Measurements from ENCODE around the gene F9. TPM values are rescaled to one million over a fixed set of nuclear protein-coding genes. Genes with fewer than 3 reads are reported as not detected.

Gene F9
- polyA plus RNA-seq, 3 donors: not detected

DNA sequence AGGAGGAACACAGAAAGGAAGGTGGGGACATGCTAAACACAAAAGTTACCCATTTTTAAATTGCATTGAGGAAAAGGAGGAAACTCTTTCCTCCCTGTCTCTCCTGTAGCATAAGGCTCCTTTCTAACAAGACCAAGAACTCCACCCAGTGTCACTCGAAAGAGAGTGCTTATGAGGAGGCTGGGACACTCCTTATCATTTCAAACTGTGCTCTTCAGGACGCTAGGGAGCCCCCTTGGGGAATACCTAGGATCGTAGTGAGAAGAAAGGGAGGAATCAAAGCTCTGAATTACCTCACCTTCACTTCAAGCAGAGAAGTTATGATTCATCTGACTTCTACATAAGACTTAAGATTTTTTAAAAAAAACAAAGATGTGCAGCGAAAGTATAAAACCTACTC is 65.5 kb downstream of the F9 start:
- DNase-seq (ENCODE audit: low read depth in 3 of 3, low spot score in 2 of 3): no peak

DNA sequence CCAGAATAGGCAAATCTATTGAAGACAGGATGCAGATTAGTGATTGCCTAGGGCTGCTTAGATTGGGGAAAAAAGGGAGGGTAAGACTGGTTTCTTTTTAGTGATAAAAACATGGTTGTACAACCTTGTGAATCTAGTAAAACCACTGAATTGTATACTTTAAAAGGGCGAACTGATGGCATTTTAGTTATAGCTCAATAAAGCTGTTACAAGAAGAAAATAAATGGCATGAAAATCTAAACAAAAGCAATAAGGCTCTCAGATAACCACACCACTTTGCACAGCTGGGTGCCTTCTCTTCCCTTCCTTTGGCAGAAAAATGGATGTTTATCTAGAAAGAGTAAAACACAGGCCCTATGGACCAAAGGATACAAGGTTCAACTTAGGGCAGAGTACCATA is 69.6 kb downstream of the F9 start:
- no peak for DNase-seq (ENCODE audit: low read depth in 3 of 3, low spot score in 2 of 3)

Other genes starting within 250 kb of the F9 start
- gene MCF2, start 177.4 kb downstream of the F9 start, polyA plus RNA-seq (ENCODE audit: insufficient read length in 3 of 3): 1 to 10 TPM in 2 of 3 donors, under 1 TPM in 1; 0.69 to 1.5 (median 1.2) TPM

Data from right renal cortex interstitium (tissue), 3 donors.